Chondrocyte (in vitro differentiated cells): Measurements from ENCODE around the gene NCAPD2. TPM values are rescaled to one million over a fixed set of nuclear protein-coding genes. Genes with fewer than 3 reads are reported as not detected.
"Not testable (repeated sequence)": the region's sequence is repeated elsewhere in the genome, so short reads cannot be mapped to it uniquely, and the experiment has no call there.

Experiments used
- DNase-seq: peaks from one replicate; pipeline ENCODE4 v3.0.0; 2021; ENCODE audit warnings: mixed read lengths, low spot score
- H3K27ac Mint-ChIP-seq: one replicate; pipeline ENCODE4 v1.8.0; 2021; ENCODE audit warnings: mild to moderate bottlenecking, moderate library complexity, mixed read lengths; ENCODE audit not compliant: unreplicated experiment
- H3K27me3 Mint-ChIP-seq: 2 replicates; pipeline ENCODE4 v1.8.0; 2021; ENCODE audit warnings: low read depth, mixed read lengths
- H3K36me3 Mint-ChIP-seq: 2 replicates; pipeline ENCODE4 v1.8.0; 2021; ENCODE audit warnings: low read depth, mixed read lengths
- H3K4me1 Mint-ChIP-seq: 2 replicates; pipeline ENCODE4 v1.8.0; 2021; ENCODE audit warnings: low read depth, mild to moderate bottlenecking, mixed read lengths
- H3K4me3 Mint-ChIP-seq: one replicate; pipeline ENCODE4 v1.8.0; 2021; ENCODE audit warnings: mild to moderate bottlenecking, moderate library complexity, mixed read lengths; ENCODE audit not compliant: unreplicated experiment
- H3K9me3 Mint-ChIP-seq: 2 replicates; pipeline ENCODE4 v1.8.0; 2021; ENCODE audit warnings: low read depth, mixed read lengths
- total RNA-seq: library from RNA; stranded (reverse); gene quantifications from 3 replicates; pipeline ENCODE4 v1.2.1, GENCODE V29; 2021
- TF ChIP-seq, protein P1 (sequence below): fragments of 200-600 bp; sonication (generic); IDR thresholded peaks from 2 replicates; pipeline ENCODE4 v1.5.0; 2021; ENCODE audit warnings: antibody characterized with exemption, mild to moderate bottlenecking, moderate library complexity

Gene NCAPD2
- total RNA-seq, 1 donor from 2014 or later = 23.0 TPM

DNA sequence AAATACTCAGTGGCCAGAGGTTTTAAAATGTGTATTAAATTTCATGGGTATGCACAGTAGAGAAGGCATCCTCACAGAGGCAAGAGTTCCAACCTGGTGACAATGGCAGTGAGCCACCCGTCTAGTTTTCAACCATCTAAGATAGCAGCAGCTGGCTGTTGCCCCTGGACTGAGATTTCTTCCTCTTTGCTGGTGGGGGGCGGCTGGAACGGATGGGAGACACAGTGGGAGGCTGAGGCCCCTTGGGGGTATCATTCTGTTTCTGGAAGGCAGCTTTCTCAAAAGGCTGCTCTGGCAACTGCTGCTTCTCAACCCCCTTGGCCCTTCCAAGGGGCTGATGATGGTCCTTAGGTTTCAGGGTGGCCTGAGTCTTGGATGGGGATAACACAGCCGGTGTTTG, 63.0 kb downstream of the NCAPD2 start:
- Mint-ChIP-seq H3K4me3 (no peak overlapping the region), H3K4me1 (peaks cover 38% of the 10 kb centered on the region), H3K9me3 (no peaks in the 10 kb centered on the region), H3K36me3 (peaks cover 22% of the 10 kb centered on the region), H3K27me3 (no peaks in the 10 kb centered on the region), H3K27ac (peak overlapping the region; percentile 66)
- DNase-seq = no peak
- TF ChIP-seq, protein P1, sequence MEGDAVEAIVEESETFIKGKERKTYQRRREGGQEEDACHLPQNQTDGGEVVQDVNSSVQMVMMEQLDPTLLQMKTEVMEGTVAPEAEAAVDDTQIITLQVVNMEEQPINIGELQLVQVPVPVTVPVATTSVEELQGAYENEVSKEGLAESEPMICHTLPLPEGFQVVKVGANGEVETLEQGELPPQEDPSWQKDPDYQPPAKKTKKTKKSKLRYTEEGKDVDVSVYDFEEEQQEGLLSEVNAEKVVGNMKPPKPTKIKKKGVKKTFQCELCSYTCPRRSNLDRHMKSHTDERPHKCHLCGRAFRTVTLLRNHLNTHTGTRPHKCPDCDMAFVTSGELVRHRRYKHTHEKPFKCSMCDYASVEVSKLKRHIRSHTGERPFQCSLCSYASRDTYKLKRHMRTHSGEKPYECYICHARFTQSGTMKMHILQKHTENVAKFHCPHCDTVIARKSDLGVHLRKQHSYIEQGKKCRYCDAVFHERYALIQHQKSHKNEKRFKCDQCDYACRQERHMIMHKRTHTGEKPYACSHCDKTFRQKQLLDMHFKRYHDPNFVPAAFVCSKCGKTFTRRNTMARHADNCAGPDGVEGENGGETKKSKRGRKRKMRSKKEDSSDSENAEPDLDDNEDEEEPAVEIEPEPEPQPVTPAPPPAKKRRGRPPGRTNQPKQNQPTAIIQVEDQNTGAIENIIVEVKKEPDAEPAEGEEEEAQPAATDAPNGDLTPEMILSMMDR = no peak

DNA sequence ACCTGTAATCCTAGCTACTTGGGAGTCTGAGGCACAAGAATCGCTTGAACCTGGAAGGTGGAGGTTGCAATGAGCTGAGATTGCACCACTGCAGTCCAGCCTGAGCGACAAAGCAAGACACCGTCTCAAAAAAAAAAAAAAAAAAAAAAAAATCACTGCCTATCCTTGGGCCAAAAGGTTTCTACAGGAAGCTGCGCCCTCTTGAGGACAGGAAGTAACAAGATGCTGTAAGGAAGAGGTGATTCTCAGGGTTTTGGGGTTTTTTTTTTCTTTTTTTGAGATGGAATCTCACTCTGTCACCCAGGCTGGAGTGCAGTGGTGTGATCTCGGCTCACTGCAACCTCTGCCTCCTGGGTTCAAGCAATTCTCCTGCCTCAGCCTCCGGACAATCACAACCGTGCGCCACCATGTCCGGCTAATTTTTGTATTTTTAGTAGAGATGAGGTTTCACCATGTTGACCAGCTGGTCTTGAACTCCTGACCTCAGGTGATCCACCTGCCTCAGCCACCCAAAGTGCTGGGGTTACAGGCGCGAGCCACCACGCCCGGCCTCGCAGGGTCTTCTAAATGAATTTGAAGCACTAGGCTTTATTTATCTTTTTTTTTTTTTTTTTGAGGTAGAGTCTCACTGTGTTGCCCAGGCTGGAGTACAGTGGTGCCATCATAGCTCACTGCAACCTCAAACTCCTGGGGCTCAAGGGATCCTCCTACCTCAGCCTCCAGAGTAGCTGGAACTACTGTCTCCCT, 64.3 kb downstream of the NCAPD2 start:
- Mint-ChIP-seq H3K4me1 (peaks cover 24% of the 10 kb centered on the region), H3K27ac (peak overlapping the region; percentile 57), H3K36me3 (peaks cover 26% of the 10 kb centered on the region)
- H3K27me3 Mint-ChIP-seq, H3K4me3 Mint-ChIP-seq, DNase-seq, H3K9me3 Mint-ChIP-seq: not testable (repeated sequence)
- TF ChIP-seq, protein P1 = peak; percentile 81

DNA sequence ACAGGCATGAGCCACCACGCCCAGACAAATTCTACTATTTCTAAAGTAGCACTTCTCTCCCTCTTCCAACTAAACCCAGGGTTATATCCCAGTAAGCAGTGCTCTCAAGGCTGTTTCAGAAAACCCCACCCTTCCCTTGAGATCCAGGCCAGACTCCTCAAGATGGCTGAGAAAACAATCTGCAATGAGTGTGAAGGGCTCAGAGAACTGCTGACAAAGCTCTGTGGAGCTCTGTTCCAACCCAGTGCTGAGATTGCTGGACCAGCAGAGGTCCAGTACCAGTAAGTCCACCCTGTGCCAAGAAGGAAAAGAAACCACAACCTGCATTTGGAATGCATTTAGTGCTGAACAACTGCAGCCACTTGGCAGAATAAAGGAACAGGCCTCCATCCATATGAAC, 65.6 kb downstream of the NCAPD2 start:
- Mint-ChIP-seq H3K27ac (no peak overlapping the region), H3K36me3 (peaks cover 31% of the 10 kb centered on the region), H3K9me3 (no peaks in the 10 kb centered on the region), H3K4me1 (peaks cover 11% of the 10 kb centered on the region), H3K27me3 (no peaks in the 10 kb centered on the region), H3K4me3 (no peak overlapping the region)
- TF ChIP-seq, protein P1 = no peak
- no peak for DNase-seq

DNA sequence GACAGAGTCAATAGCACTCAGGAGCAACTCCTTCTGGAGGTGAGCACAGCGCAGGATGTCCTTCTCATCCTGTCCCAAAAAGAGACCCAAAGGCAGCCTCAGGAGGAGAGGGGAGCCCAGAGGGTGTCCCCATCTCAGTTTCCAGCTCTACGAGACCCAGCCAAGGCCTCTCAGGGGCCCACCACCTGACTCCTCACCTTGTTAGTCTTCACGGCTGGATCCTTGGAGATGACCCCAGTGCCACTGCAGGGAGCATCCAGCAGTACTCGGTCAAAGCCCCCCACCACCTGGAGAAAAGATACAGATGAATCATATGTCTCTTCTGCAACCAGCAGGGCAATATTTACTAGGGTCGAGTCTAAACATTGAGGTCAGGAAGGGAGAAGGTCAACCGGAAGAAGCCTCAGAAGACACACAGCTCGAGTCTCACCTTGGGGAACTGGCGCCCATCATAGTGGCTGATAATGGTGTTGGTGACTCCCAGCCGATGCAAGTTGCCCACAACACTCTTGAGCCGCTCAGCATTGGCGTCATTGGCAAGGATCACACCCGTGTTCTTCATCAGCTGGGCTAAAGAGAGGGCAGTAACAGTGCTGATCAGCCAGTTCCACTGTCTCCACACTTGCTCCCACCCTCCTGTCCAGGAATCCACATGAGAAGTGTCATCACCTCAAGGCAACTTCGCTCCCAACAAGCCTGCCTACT, 66.8 kb downstream of the NCAPD2 start:
- peaks cover 34% of the 10 kb centered on the region for H3K36me3 Mint-ChIP-seq
- TF ChIP-seq, protein P1 = no peak
- H3K4me1 Mint-ChIP-seq = peaks cover 4% of the 10 kb centered on the region
- H3K27me3 Mint-ChIP-seq = no peaks in the 10 kb centered on the region
- no peak overlapping the region for H3K27ac Mint-ChIP-seq
- no peak overlapping the region for H3K4me3 Mint-ChIP-seq
- no peaks in the 10 kb centered on the region for H3K9me3 Mint-ChIP-seq
- no peak for DNase-seq

DNA sequence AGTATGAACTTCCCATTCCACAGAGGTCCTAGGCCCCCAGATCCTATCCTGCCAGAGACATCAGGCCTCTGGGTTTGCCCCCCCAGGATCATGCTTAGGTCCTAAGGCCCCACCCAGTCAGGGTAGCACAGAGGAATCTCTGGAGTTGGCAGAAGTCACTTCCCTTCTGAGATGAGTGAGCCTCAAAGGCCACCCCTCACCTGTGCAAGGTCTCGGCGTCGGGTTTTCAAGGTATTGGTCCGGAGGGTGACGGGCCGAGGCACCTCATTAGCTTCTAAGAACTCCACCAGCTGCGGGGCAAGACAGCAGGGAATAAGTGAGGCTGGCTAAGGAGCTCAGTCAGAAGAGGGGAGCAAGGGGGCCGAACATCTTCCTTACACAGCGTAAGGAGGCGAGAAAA, 69.0 kb downstream of the NCAPD2 start:
- H3K4me3 Mint-ChIP-seq = no peak overlapping the region
- TF ChIP-seq, protein P1 = no peak
- no peaks in the 10 kb centered on the region for H3K9me3 Mint-ChIP-seq
- peaks cover 12% of the 10 kb centered on the region for H3K4me1 Mint-ChIP-seq
- no peaks in the 10 kb centered on the region for H3K27me3 Mint-ChIP-seq
- DNase-seq = no peak
- H3K36me3 Mint-ChIP-seq = peaks cover 40% of the 10 kb centered on the region
- no peak overlapping the region for H3K27ac Mint-ChIP-seq
